Pancreas (tissue), 10 donors: Measurements from ENCODE around the gene SELENON. TPM values are rescaled to one million over a fixed set of nuclear protein-coding genes. Genes with fewer than 3 reads are reported as not detected.
A peak's percentile ranks its signal among the peaks of the same experiment; 100 is the strongest.

Experiments used
- ATAC-seq, 4 donors: fragments of 200-7000 bp; cut with Tn5 transposase; one replicate each; pipeline versions ENCODE4 v1.8.0 to v1.9.1; 2020; ENCODE audit warnings: mild to moderate bottlenecking in 4 of 4, moderate library complexity in 4 of 4
- DNase-seq, 6 donors: peaks; one replicate each; pipeline ENCODE4 v3.0.0-alpha.2; 2020
- FAIRE-seq: peaks from 2 replicates; lab custom pipeline; 2012; peaks lifted over from hg19 to GRCh38; lab: Jason Lieb, UNC
- H3K27ac ChIP-seq, 4 donors: fragments of 200-600 bp; sonication (generic); 1 replicate in 3 of 4; 2 replicates in 1 of 4; pipeline versions ENCODE4 v1.5.0 to v1.8.0; 2020
- H3K27me3 ChIP-seq, 4 donors: fragments of 200-600 bp; one replicate each; pipeline ENCODE4 v1.8.0; 2021
- H3K36me3 ChIP-seq, 3 donors: fragments of 200-600 bp; sonication (generic) in 1 of 3; one replicate each; pipeline versions ENCODE4 v1.5.0 to v1.8.0; 2020 to 2021
- H3K4me1 ChIP-seq, 3 donors: fragments of 200-600 bp; one replicate each; pipeline ENCODE4 v1.8.0; 2021
- H3K4me3 ChIP-seq, 4 donors: fragments of 200-600 bp; sonication (generic) in 2 of 4; one replicate each; pipeline versions ENCODE4 v1.5.0 to v1.8.0; 2020 to 2021
- H3K9me3 ChIP-seq, 4 donors: fragments of 200-600 bp; one replicate each; pipeline ENCODE4 v1.8.0; 2021
- CTCF ChIP-seq, 4 donors: fragments of 200-600 bp; sonication (generic) in 3 of 4; IDR thresholded peaks; one replicate each; pipeline versions ENCODE4 v1.5.0 to v1.8.0; 2021; ENCODE audit warnings: antibody characterized with exemption in 4 of 4
- WGBS, 2 donors: extraction: QIAGEN DNeasy Blood & Tissue Kit; methylation state at CpG; one replicate each; pipeline ENCODE4 v1.1.7; 2013; 5-methylcytosine and 5-hydroxymethylcytosine counted together
- intact Hi-C, 3 donors: fragments of 100-400 bp; cut with DNase I; formaldehyde crosslinking; loops; one replicate each; pipeline versions ENCODE4 v1.11.1 to v1.14.2; 2022
- polyA plus RNA-seq, 2 donors: library from polyadenylated mRNA; stranded (reverse); fragments of 200-250 nt; gene quantifications; one replicate each; pipeline ENCODE4 v1.2.3, GENCODE V29; 2013
- total RNA-seq, 6 donors: library from RNA; stranded (reverse); fragmentation: NEBNext Ultra II Directional in 4 of 6; extraction: Animal tissue kit (Norgen Biotek cat#: 25700) in 4 of 6; gene quantifications; one replicate each; pipeline versions ENCODE4 v1.2.1 to v1.2.4, GENCODE V29; 2021 to 2023
- donor health status: healthy with polysubstance abuse.
- donor health status: DM: no; HTN: no; CAD: no; lungs with moderate emphysema.
- donor health status: DM: no; HTN: no; CAD: no.
- donor health status: control.
- donor health status: control.
- donor health status: Bipolar disorder and iron deficiency.
- donor health status: DM: yes; HTN: yes; CAD: no.
- donor health status: DM: no; HTN: no; CAD: no.
- donor health status: DM: no; HTN: no; CAD: no.
- donor health status: DM: yes; HTN: yes; CAD: no.

SELENON gene
- total and polyA plus RNA-seq, 8 donors: 27.8 to 48.3 (median 37.9) TPM

GRCh38 chr1:25756215-25756614 is 43.8 kb upstream of the SELENON start:
- Histone ChIP-seq H3K27me3 (no peaks in the 10 kb centered on the region), H3K4me1 (peaks cover 0 to 4% (median 0%) of the 10 kb centered on the region in 3 donors), H3K27ac (no peak overlapping the region), H3K36me3 (no peaks in the 10 kb centered on the region), H3K4me3 (no peak overlapping the region), H3K9me3 (no peaks in the 10 kb centered on the region)
- no peak for FAIRE-seq
- no peak for TF ChIP-seq CTCF (IDR thresholded peaks at IDR 0.05)
- intact Hi-C loops: no loop called here
- no peak for ATAC-seq
- no peak for DNase-seq
- 83 to 94% methylated on average over 3 of the region's 3 CpGs for WGBS, 2 donors

- intact Hi-C loops: no loop called here
- Histone ChIP-seq H3K27ac (no peak overlapping the region), H3K36me3 (no peaks in the 10 kb centered on the region), H3K4me1 (peaks cover 0 to 4% (median 0%) of the 10 kb centered on the region in 3 donors), H3K27me3 (no peaks in the 10 kb centered on the region), H3K9me3 (no peaks in the 10 kb centered on the region), H3K4me3 (no peak overlapping the region)
- DNase-seq (no peak), FAIRE-seq (no peak), ATAC-seq (no peak)
- 77 to 80% methylated on average over 12 of the region's 12 CpGs for WGBS, 2 donors
- no peak for TF ChIP-seq CTCF (IDR thresholded peaks at IDR 0.05)
These were observed 42.7 kb upstream of the SELENON start for GRCh38 chr1:25757151-25757845.

- Histone ChIP-seq H3K4me3 (no peak overlapping the region), H3K9me3 (no peaks in the 10 kb centered on the region), H3K36me3 (no peaks in the 10 kb centered on the region), H3K27me3 (no peaks in the 10 kb centered on the region), H3K27ac (no peak overlapping the region), H3K4me1 (peaks cover 0 to 4% (median 0%) of the 10 kb centered on the region in 3 donors)
- FAIRE-seq: no peak
- WGBS, 2 donors: 61 to 76% methylated on average over 5 of the region's 5 CpGs
- ATAC-seq: no peak
- intact Hi-C loops: no loop called here
- DNase-seq: no peak
- TF ChIP-seq CTCF (IDR thresholded peaks at IDR 0.05): no peak
These were observed 42.2 kb upstream of the SELENON start for GRCh38 chr1:25757846-25758185.

GRCh38 chr1:25758466-25759070 is 41.4 kb upstream of the SELENON start:
- peak in 4 of 6 donors; percentile 49 to 68 (median 56) for DNase-seq
- intact Hi-C loops: no loop called here
- H3K4me1 ChIP-seq: peaks cover 0 to 4% (median 0%) of the 10 kb centered on the region in 3 donors
- no peak for FAIRE-seq
- peak in 2 of 4 donors; percentile 25 to 34 for TF ChIP-seq CTCF (IDR thresholded peaks at IDR 0.05)
- 63 to 64% methylated on average over 15 of the region's 15 CpGs for WGBS, 2 donors
- no peaks in the 10 kb centered on the region for H3K27me3 ChIP-seq
- no peak overlapping the region for H3K4me3 ChIP-seq
- H3K36me3 ChIP-seq: no peaks in the 10 kb centered on the region
- H3K9me3 ChIP-seq: no peaks in the 10 kb centered on the region
- no peak overlapping the region for H3K27ac ChIP-seq
- peak; percentile 79 to 93 (median 86) for ATAC-seq
